SK-N-SH treated with all-trans-retinoic acid at 6 μM for 48 hours (cell line): Measurements from ENCODE around the gene VWA5B1.

Experiments
- ARNTL ChIP-seq: fragments of 450-650 bp; formaldehyde crosslinking; IDR thresholded peaks from 2 replicates; pipeline ENCODE4 v1.5.0; 2020; ENCODE audit warnings: low read depth, mild to moderate bottlenecking, moderate library complexity, borderline replicate concordance
- CSDC2 ChIP-seq: fragments of 250-450 bp; sonication (Bioruptor Pico); IDR thresholded peaks from 2 replicates; pipeline ENCODE4 v1.5.0; 2020; ENCODE audit warnings: mild to moderate bottlenecking, moderate library complexity
- GLIS3 ChIP-seq: fragments of 250-450 bp; sonication (Bioruptor Pico); IDR thresholded peaks from 2 replicates; pipeline ENCODE4 v1.5.0; 2020; ENCODE audit warnings: mild to moderate bottlenecking, moderate library complexity
- OSR1 ChIP-seq: fragments of 250-450 bp; sonication (Bioruptor Pico); IDR thresholded peaks from 2 replicates; pipeline ENCODE4 v1.8.0; 2022; ENCODE audit warnings: moderate library complexity, mild to moderate bottlenecking, inconsistent platforms
- RARB ChIP-seq: fragments of 250-450 bp; sonication (Bioruptor Pico); IDR thresholded peaks from 2 replicates; pipeline ENCODE4 v1.8.0; 2021; ENCODE audit warnings: mild to moderate bottlenecking, moderate library complexity
- SNAI2 ChIP-seq: fragments of 250-450 bp; sonication (Bioruptor Pico); IDR thresholded peaks from 2 replicates; pipeline ENCODE4 v1.5.0; 2020; ENCODE audit warnings: mild to moderate bottlenecking, moderate library complexity
- ZFP3 ChIP-seq: fragments of 250-450 bp; sonication (Bioruptor Pico); IDR thresholded peaks from 2 replicates; pipeline ENCODE4 v1.5.0; 2020; ENCODE audit warnings: mild to moderate bottlenecking, moderate library complexity
- ZFP30 ChIP-seq: fragments of 450-650 bp; formaldehyde crosslinking; IDR thresholded peaks from 2 replicates; pipeline ENCODE4 v1.5.0; 2022; ENCODE audit warnings: mild to moderate bottlenecking, moderate library complexity
- ZNF8 ChIP-seq: fragments of 450-650 bp; formaldehyde crosslinking; IDR thresholded peaks from 2 replicates; pipeline ENCODE4 v1.5.0; 2020; ENCODE audit warnings: mild to moderate bottlenecking, moderate library complexity
- TF ChIP-seq, protein P1 (sequence below): fragments of 250-450 bp; sonication (Bioruptor Pico); IDR thresholded peaks from 2 replicates; pipeline ENCODE4 v1.8.0; 2020; ENCODE audit warnings: mild to moderate bottlenecking, moderate library complexity, borderline replicate concordance
- TF ChIP-seq, protein P2 (sequence below): fragments of 250-450 bp; sonication (Bioruptor Pico); IDR thresholded peaks from 2 replicates; pipeline ENCODE4 v1.5.0; 2020; ENCODE audit warnings: mild to moderate bottlenecking, moderate library complexity

DNA sequence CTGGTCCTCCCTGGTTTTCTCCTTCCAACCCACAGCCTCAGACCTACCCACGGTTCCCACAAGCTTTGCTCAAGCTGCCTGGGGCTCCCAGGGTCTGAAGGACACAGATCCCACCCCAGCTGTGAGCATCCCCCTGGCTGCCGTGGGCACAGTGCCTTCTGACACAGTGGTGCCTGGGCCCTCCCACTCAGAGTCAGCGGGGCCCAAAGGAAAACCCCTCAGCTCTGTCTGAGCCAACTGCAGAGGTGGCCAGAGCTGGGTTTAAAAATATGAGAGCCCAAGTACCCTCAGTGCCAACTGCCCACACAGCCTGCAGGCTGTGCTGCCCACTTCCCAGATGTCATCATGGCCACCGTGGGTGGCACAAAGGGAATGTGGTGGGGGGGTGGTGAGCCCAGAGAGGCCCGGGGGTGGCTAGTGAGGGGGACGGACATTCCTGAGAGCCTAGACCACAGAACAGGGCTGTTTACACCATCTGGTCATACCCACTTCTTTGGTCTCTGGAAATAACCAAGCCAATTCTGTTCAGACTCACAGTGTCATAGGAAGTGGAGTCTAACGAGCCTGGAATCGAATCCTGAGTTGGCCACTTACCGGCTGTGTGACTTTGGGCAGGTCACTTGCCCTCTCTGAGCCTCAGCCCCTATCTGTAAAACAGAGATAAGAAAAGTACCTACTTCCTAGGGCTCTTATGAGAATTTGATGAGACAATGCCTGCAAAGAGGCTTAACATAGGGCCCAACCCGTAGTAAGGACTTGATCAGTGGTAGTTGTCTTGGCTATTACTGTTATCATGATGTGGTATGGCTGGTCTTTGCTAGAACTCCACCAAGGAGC lies 109.9 kb downstream of the VWA5B1 start:
- TF ChIP-seq SNAI2 (no peak), ZNF8 (CRISPR knock-in tag) (no peak), CSDC2 (CRISPR knock-in tag) (no peak), ZFP3 (no peak), ARNTL (no peak), ZFP30 (CRISPR knock-in tag) (no peak), OSR1 (CRISPR knock-in tag) (no peak), GLIS3 (no peak), RARB (CRISPR knock-in tag) (no peak)
- TF ChIP-seq, protein P1, sequence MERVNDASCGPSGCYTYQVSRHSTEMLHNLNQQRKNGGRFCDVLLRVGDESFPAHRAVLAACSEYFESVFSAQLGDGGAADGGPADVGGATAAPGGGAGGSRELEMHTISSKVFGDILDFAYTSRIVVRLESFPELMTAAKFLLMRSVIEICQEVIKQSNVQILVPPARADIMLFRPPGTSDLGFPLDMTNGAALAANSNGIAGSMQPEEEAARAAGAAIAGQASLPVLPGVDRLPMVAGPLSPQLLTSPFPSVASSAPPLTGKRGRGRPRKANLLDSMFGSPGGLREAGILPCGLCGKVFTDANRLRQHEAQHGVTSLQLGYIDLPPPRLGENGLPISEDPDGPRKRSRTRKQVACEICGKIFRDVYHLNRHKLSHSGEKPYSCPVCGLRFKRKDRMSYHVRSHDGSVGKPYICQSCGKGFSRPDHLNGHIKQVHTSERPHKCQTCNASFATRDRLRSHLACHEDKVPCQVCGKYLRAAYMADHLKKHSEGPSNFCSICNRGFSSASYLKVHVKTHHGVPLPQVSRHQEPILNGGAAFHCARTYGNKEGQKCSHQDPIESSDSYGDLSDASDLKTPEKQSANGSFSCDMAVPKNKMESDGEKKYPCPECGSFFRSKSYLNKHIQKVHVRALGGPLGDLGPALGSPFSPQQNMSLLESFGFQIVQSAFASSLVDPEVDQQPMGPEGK: no peak
- TF ChIP-seq, protein P2, sequence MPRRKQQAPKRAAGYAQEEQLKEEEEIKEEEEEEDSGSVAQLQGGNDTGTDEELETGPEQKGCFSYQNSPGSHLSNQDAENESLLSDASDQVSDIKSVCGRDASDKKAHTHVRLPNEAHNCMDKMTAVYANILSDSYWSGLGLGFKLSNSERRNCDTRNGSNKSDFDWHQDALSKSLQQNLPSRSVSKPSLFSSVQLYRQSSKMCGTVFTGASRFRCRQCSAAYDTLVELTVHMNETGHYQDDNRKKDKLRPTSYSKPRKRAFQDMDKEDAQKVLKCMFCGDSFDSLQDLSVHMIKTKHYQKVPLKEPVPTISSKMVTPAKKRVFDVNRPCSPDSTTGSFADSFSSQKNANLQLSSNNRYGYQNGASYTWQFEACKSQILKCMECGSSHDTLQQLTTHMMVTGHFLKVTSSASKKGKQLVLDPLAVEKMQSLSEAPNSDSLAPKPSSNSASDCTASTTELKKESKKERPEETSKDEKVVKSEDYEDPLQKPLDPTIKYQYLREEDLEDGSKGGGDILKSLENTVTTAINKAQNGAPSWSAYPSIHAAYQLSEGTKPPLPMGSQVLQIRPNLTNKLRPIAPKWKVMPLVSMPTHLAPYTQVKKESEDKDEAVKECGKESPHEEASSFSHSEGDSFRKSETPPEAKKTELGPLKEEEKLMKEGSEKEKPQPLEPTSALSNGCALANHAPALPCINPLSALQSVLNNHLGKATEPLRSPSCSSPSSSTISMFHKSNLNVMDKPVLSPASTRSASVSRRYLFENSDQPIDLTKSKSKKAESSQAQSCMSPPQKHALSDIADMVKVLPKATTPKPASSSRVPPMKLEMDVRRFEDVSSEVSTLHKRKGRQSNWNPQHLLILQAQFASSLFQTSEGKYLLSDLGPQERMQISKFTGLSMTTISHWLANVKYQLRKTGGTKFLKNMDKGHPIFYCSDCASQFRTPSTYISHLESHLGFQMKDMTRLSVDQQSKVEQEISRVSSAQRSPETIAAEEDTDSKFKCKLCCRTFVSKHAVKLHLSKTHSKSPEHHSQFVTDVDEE (CRISPR knock-in tag): no peak
